Endothelial cell of umbilical vein (primary cell): Measurements from ENCODE around the gene SLC8A1. TPM values are rescaled to one million over a fixed set of nuclear protein-coding genes. Genes with fewer than 3 reads are reported as not detected.

ENCODE experiments used
- BruUV-seq: library from RNA; stranded (reverse); fragments of 400-500 nt; replicated peaks from 2 replicates; lab custom pipeline; 2021; lab: Mats Ljungman, UMichigan
- CTCF ChIA-PET: fragments of 300-600, 350-600 bp; sonication (Branson Sonifier 250); formaldehyde crosslinking; loops from one replicate; lab custom pipeline; 2021; ENCODE audit warnings: antibody characterized with exemption, inconsistent platforms; lab: Charles Lee
- POLR2A ChIA-PET: fragments of 300-600, 350-600 bp; sonication (Branson Sonifier 250); formaldehyde crosslinking; loops from one replicate; lab custom pipeline; 2021; ENCODE audit warnings: antibody characterized with exemption, inconsistent platforms; lab: Charles Lee
- DNase-seq: peaks from one replicate; pipeline ENCODE4 v3.0.0-alpha.2; 2011; ENCODE audit warnings: low read depth, low spot score
- FAIRE-seq: peaks from 2 replicates; lab custom pipeline; 2011; peaks lifted over from hg19 to GRCh38; lab: Jason Lieb, UNC
- H2AFZ ChIP-seq: 2 replicates; pipeline ENCODE4 v1.6.0; 2012; ENCODE audit warnings: low read depth, low read length, control low read depth, inconsistent platforms
- H3K27ac ChIP-seq: 2 replicates; pipeline ENCODE4 v1.5.1; 2011; ENCODE audit warnings: low read depth, mild to moderate bottlenecking, control low read depth, low read length, moderate library complexity; ENCODE audit not compliant: insufficient read depth
- H3K27me3 ChIP-seq, 2 experiments: 2 replicates each; pipeline versions ENCODE4 v1.6.0 to v1.6.1; 2011; ENCODE audit warnings: low read length in 2 of 2, mixed read lengths in 1 of 2; ENCODE audit not compliant: control insufficient read depth in 2 of 2, insufficient read depth in 2 of 2
- H3K36me3 ChIP-seq, 2 experiments: 2 replicates in 1 of 2; 3 replicates in 1 of 2; pipeline ENCODE4 v1.5.1; 2011; ENCODE audit warnings: low read length in 2 of 2, mild to moderate bottlenecking in 1 of 2, moderate library complexity in 1 of 2; ENCODE audit not compliant: control insufficient read depth in 2 of 2, insufficient read depth in 2 of 2; ENCODE audit errors: extremely low read depth in 1 of 2
- H3K4me1 ChIP-seq: 3 replicates; pipeline ENCODE4 v1.5.1; 2011; ENCODE audit warnings: mild to moderate bottlenecking, low read length; ENCODE audit not compliant: control insufficient read depth, insufficient read depth; ENCODE audit errors: extremely low read depth
- H3K4me2 ChIP-seq: 2 replicates; pipeline ENCODE4 v1.6.1; 2011; ENCODE audit warnings: low read length, control low read depth, mixed read lengths; ENCODE audit not compliant: insufficient read depth
- H3K4me3 ChIP-seq, 3 experiments: fragments of 200-600 bp in 1 of 3; sonication (generic), shearing (Covaris generic) in 1 of 3; replicated peaks in 1 of 3; 2 replicates each; pipeline ENCODE4 v1.5.1; 2011 to 2016; ENCODE audit warnings: control low read depth in 3 of 3, low read length in 3 of 3, mild to moderate bottlenecking in 2 of 3, inconsistent platforms in 1 of 3, low read depth in 1 of 3, moderate library complexity in 1 of 3; ENCODE audit not compliant: insufficient read depth in 1 of 3
- H3K79me2 ChIP-seq: 2 replicates; pipeline ENCODE4 v1.6.0; 2012; ENCODE audit warnings: low read length, inconsistent platforms; ENCODE audit not compliant: control insufficient read depth, insufficient read depth
- H3K9ac ChIP-seq: replicated peaks from 2 replicates; pipeline ENCODE3; 2011; ENCODE audit warnings: low read length, control low read depth; ENCODE audit not compliant: insufficient read depth; ENCODE audit errors: extremely low read depth
- H3K9me1 ChIP-seq: replicated peaks from 3 replicates; pipeline ENCODE4 v1.6.0; 2011; ENCODE audit warnings: mild to moderate bottlenecking, low read length; ENCODE audit not compliant: control insufficient read depth, insufficient read depth; ENCODE audit errors: extremely low read depth
- H3K9me3 ChIP-seq: replicated peaks from 2 replicates; pipeline ENCODE4 v1.5.1; 2012; ENCODE audit warnings: low read length, inconsistent platforms; ENCODE audit not compliant: control insufficient read depth, insufficient read depth
- H4K20me1 ChIP-seq: replicated peaks from 2 replicates; pipeline ENCODE3; 2011; ENCODE audit warnings: mild to moderate bottlenecking, low read length; ENCODE audit not compliant: control insufficient read depth, insufficient read depth; ENCODE audit errors: extremely low read depth
- CTCF ChIP-seq, 2 donors: IDR thresholded peaks; 1 replicate in 1 of 2; 2 replicates in 1 of 2; pipeline ENCODE4 v1.5.1; 2011; ENCODE audit warnings: low read length in 2 of 2, mild to moderate bottlenecking in 2 of 2, moderate library complexity in 2 of 2, control low read depth in 1 of 2, inconsistent platforms in 1 of 2, low read depth in 1 of 2; ENCODE audit not compliant: insufficient read depth in 1 of 2; ENCODE audit errors: extremely low read depth in 1 of 2
- EZH2 ChIP-seq: IDR thresholded peaks from 2 replicates; pipeline ENCODE4 v1.6.1; 2012; ENCODE audit warnings: borderline replicate concordance, low read depth, mild to moderate bottlenecking, moderate library complexity, low read length, inconsistent platforms; ENCODE audit not compliant: severe bottlenecking
- FOS ChIP-seq: IDR thresholded peaks from 2 replicates; pipeline ENCODE4 v1.6.1; 2011; ENCODE audit warnings: mild to moderate bottlenecking, low read length, moderate library complexity, borderline replicate concordance; ENCODE audit not compliant: insufficient read depth
- GATA2 ChIP-seq: IDR thresholded peaks from 2 replicates; pipeline ENCODE4 v1.7.0; 2011; ENCODE audit warnings: low read depth, mild to moderate bottlenecking, moderate library complexity, mixed read lengths, low read length; ENCODE audit not compliant: insufficient read length, insufficient read depth
- JUN ChIP-seq: IDR thresholded peaks from 2 replicates; pipeline ENCODE4 v1.6.1; 2011; ENCODE audit warnings: borderline replicate concordance, low read depth; ENCODE audit not compliant: insufficient read length, insufficient read depth
- MAX ChIP-seq: IDR thresholded peaks from 2 replicates; pipeline ENCODE4 v1.6.1; 2011; ENCODE audit not compliant: insufficient read depth, insufficient read length
- MYC ChIP-seq: IDR thresholded peaks from one replicate; pipeline ENCODE4 v1.6.1; 2011; ENCODE audit warnings: mild to moderate bottlenecking, low read depth, low read length
- POLR2A ChIP-seq: IDR thresholded peaks from 2 replicates; pipeline ENCODE4 v1.6.1; 2012; ENCODE audit warnings: low read depth, mild to moderate bottlenecking, control low read depth, low read length
- POLR2AphosphoS5 ChIP-seq: IDR thresholded peaks from 2 replicates; pipeline ENCODE4 v1.6.1; 2012; ENCODE audit warnings: low read depth, mild to moderate bottlenecking, control low read depth, low read length, moderate library complexity; ENCODE audit not compliant: insufficient read depth
- dilution Hi-C: fragments of 300-500 bp; cut with MboI; formaldehyde crosslinking; loops from one replicate; pipeline ENCODE4 v1.15.0; 2019; ENCODE audit warnings: low sequenced_read_pairs; ENCODE audit not compliant: extremely low pct_ligation_motif_present
- intact Hi-C: fragments of 100-400 bp; cut with micrococcal nuclease; formaldehyde crosslinking; loops from one replicate; pipeline ENCODE4 v1.10.0; 2022
- polyA plus RNA-seq, 4 experiments: library from polyadenylated mRNA; depleted of rRNA in 3 of 4; stranded (reverse) in 3 of 4; unstranded in 1 of 4; fragments of >200 nt; gene quantifications; 2 replicates each; pipeline versions ENCODE4 v1.2.1 to v1.2.3, GENCODE V29; 2011 to 2012; ENCODE audit warnings: missing spikeins in 1 of 4
- total RNA-seq: library from RNA; stranded (reverse); gene quantifications from 2 replicates; pipeline ENCODE4 v1.2.3, GENCODE V29; 2021

Gene SLC8A1
- total and polyA plus RNA-seq, 2 donors (not counting 3 experiments of a cell fraction or from before 2014, with no cell fraction given), result 0.19 to 1.8 TPM

- Histone ChIP-seq H3K36me3 (no peaks in the 10 kb centered on the region), H3K4me1 (no peaks in the 10 kb centered on the region), H3K9ac (no peak overlapping the region), H3K9me1 (no peaks in the 10 kb centered on the region), H3K4me2 (no peak overlapping the region), H3K9me3 (no peaks in the 10 kb centered on the region), H3K79me2 (no peaks in the 10 kb centered on the region), H4K20me1 (no peaks in the 10 kb centered on the region), H2AFZ (no peak overlapping the region), H3K27ac (no peak overlapping the region), H3K4me3 (no peak overlapping the region), H3K27me3 (no peaks in the 10 kb centered on the region)
- POLR2A ChIA-PET, result no interaction called here
- BruUV-seq, result no TSS peak
- intact Hi-C loops, result no loop called here
- CTCF ChIA-PET, result no interaction called here
- TF ChIP-seq POLR2A, result no peak
- no peak for TF ChIP-seq POLR2AphosphoS5
- no peak for TF ChIP-seq MAX
- no peak for TF ChIP-seq FOS
- TF ChIP-seq GATA2, result no peak
- no peak for TF ChIP-seq JUN
- TF ChIP-seq CTCF (IDR thresholded peaks at IDR 0.05; ENCODE audit: extremely low read depth in 1 of 2, insufficient read depth in 1 of 2, low read depth in 1 of 2, low read length in 2 of 2), result no peak
- no peak for TF ChIP-seq EZH2
- TF ChIP-seq MYC, result no peak
- DNase-seq, result no peak
- dilution Hi-C loops, result no loop called here
- no peak for FAIRE-seq
These were observed 20.0 kb upstream of the SLC8A1 start for GRCh38 chr2:40471866-40472265.
